HG03521 (cell line): ENCODE measurements around the gene EYA2.
"Not testable (repeated sequence)": the region's sequence is repeated elsewhere in the genome, so short reads cannot be mapped to it uniquely, and the experiment has no call there.

Experiments
- ATAC-seq: cut with Tn5 transposase; IDR thresholded peaks from one replicate; pipeline ENCODE4 v1.9.1; 2021; ENCODE audit warnings: mild to moderate bottlenecking, moderate library complexity; ENCODE audit not compliant: unreplicated experiment

EYA2 gene

GRCh38 chr20:46929902-46930301, 35.3 kb downstream of the EYA2 start:
- ATAC-seq = no peak

GRCh38 chr20:46930640-46931339, 36.1 kb downstream of the EYA2 start:
- ATAC-seq = no peak

- ATAC-seq = no peak
Measured at GRCh38 chr20:46931699-46932098, 37.1 kb downstream of the EYA2 start.

- ATAC-seq = not testable (repeated sequence)
Measured at GRCh38 chr20:46932439-46932838, 37.8 kb downstream of the EYA2 start.

GRCh38 chr20:46933150-46933549, 38.5 kb downstream of the EYA2 start:
- no peak for ATAC-seq

GRCh38 chr20:46934746-46935287, 40.2 kb downstream of the EYA2 start:
- ATAC-seq = no peak

GRCh38 chr20:46935394-46936017, 40.9 kb downstream of the EYA2 start:
- no peak for ATAC-seq

- no peak for ATAC-seq
Measured at GRCh38 chr20:46936415-46937156, 41.9 kb downstream of the EYA2 start.

GRCh38 chr20:46937157-46937523, 42.5 kb downstream of the EYA2 start:
- no peak for ATAC-seq

- ATAC-seq = no peak
Measured at GRCh38 chr20:46937533-46938226, 43.0 kb downstream of the EYA2 start.

- ATAC-seq = no peak
Measured at GRCh38 chr20:46938434-46938833, 43.8 kb downstream of the EYA2 start.

- ATAC-seq = no peak
Measured at GRCh38 chr20:46939031-46939965, 44.7 kb downstream of the EYA2 start.

GRCh38 chr20:46940616-46941015, 46.0 kb downstream of the EYA2 start:
- ATAC-seq = no peak

- ATAC-seq = no peak
Measured at GRCh38 chr20:46941404-46941803, 46.8 kb downstream of the EYA2 start.

- ATAC-seq = no peak
Measured at GRCh38 chr20:46943861-46944591, 49.4 kb downstream of the EYA2 start.

- ATAC-seq = no peak
Measured at GRCh38 chr20:46945465-46945864, 50.8 kb downstream of the EYA2 start.

GRCh38 chr20:46946181-46946624, 51.6 kb downstream of the EYA2 start:
- no peak for ATAC-seq

GRCh38 chr20:46946796-46947195, 52.2 kb downstream of the EYA2 start:
- ATAC-seq = no peak

- no peak for ATAC-seq
Measured at GRCh38 chr20:46948081-46948480, 53.4 kb downstream of the EYA2 start.
